Measurements from ENCODE around the gene PLEKHH2.

- no peak for TF ChIP-seq SNAI2 (CRISPR knock-in tag; IDR thresholded peaks at IDR 0.05)
- no peak for TF ChIP-seq PATZ1 (CRISPR knock-in tag; IDR thresholded peaks at IDR 0.05; ENCODE audit: borderline replicate concordance)
- TF ChIP-seq BACH2 (CRISPR knock-in tag; IDR thresholded peaks at IDR 0.05; ENCODE audit: borderline replicate concordance): no peak
- TF ChIP-seq ZC3H10 (CRISPR knock-in tag; IDR thresholded peaks at IDR 0.05): no peak
- TF ChIP-seq RARB (CRISPR knock-in tag; IDR thresholded peaks at IDR 0.05): no peak
These were observed 80.3 kb downstream of the PLEKHH2 start for GRCh38 chr2:43717322-43717721.

Data from SK-N-SH treated with all-trans-retinoic acid at 6 μM for 48 hours (cell line).